A204.1 (cell line): ENCODE results near the gene SIGLEC1.

Source experiments
- FAIRE-seq: peaks from 2 replicates; lab custom pipeline; 2012; peaks lifted over from hg19 to GRCh38; lab: Jason Lieb, UNC

SIGLEC1 gene

GRCh38 chr20:3712279-3712873, at the start of gene SIGLEC1:
Gene SIGLEC1, minus strand, starts transcription at chr20:3712600. Its CDS starts 5,472 bp downstream, at chr20:3707128.
- no peak for FAIRE-seq

- FAIRE-seq, result no peak
Measured at GRCh38 chr20:3760655-3761348, 48.4 kb upstream of the SIGLEC1 start.

- no peak for FAIRE-seq
Measured at GRCh38 chr20:3759884-3760283, 47.5 kb upstream of the SIGLEC1 start.

- no peak for FAIRE-seq
Measured at GRCh38 chr20:3759316-3759823, 47.0 kb upstream of the SIGLEC1 start.

GRCh38 chr20:3758566-3758965, 46.2 kb upstream of the SIGLEC1 start:
- FAIRE-seq, result no peak

- no peak for FAIRE-seq
Measured at GRCh38 chr20:3757268-3757667, 44.9 kb upstream of the SIGLEC1 start.

- FAIRE-seq, result no peak
Measured at GRCh38 chr20:3755814-3756480, 43.5 kb upstream of the SIGLEC1 start.

GRCh38 chr20:3755269-3755668, 42.9 kb upstream of the SIGLEC1 start:
- no peak for FAIRE-seq

GRCh38 chr20:3754276-3754630, 41.9 kb upstream of the SIGLEC1 start:
- no peak for FAIRE-seq

- FAIRE-seq, result no peak
Measured at GRCh38 chr20:3753501-3754275, 41.3 kb upstream of the SIGLEC1 start.

GRCh38 chr20:3753098-3753497, 40.7 kb upstream of the SIGLEC1 start:
- no peak for FAIRE-seq

- no peak for FAIRE-seq
Measured at GRCh38 chr20:3752386-3752759, 40.0 kb upstream of the SIGLEC1 start.

GRCh38 chr20:3751675-3752385, 39.4 kb upstream of the SIGLEC1 start:
- FAIRE-seq, result no peak

GRCh38 chr20:3751305-3751674, 38.9 kb upstream of the SIGLEC1 start:
- FAIRE-seq, result no peak

- FAIRE-seq, result no peak
Measured at GRCh38 chr20:3749689-3750531, 37.5 kb upstream of the SIGLEC1 start.

GRCh38 chr20:3749087-3749688, 36.8 kb upstream of the SIGLEC1 start:
- no peak for FAIRE-seq

GRCh38 chr20:3748073-3748472, 35.7 kb upstream of the SIGLEC1 start:
- FAIRE-seq, result no peak

- no peak for FAIRE-seq
Measured at GRCh38 chr20:3747471-3747870, 35.1 kb upstream of the SIGLEC1 start.

GRCh38 chr20:3745686-3746173, 33.3 kb upstream of the SIGLEC1 start:
- no peak for FAIRE-seq
